Measurements from ENCODE around the gene COL4A1. TPM values are rescaled to one million over a fixed set of nuclear protein-coding genes. Genes with fewer than 3 reads are reported as not detected.
A peak's percentile ranks its signal among the peaks of the same experiment; 100 is the strongest.

Gene COL4A1
- total RNA-seq, 6 donors from 2014 or later, result 81.7 to 309 (median 167) TPM

GRCh38 chr13:110328573-110328972 is 21.6 kb upstream of the COL4A1 start:
- no peaks in the 10 kb centered on the region for H3K27me3 ChIP-seq
- ATAC-seq (ENCODE audit: low FRiP score in 2 of 2), result no peak
- 87 to 93% methylated on average over 9 to 10 of the region's 10 CpGs for WGBS, 2 donors
- H3K4me1 ChIP-seq, result peaks cover 14 to 39% (median 31%) of the 10 kb centered on the region in 4 donors
- TF ChIP-seq POLR2A (IDR thresholded peaks at IDR 0.05) (no peak), CTCF (IDR thresholded peaks at IDR 0.05) (no peak), POLR2AphosphoS5 (IDR thresholded peaks at IDR 0.05) (no peak), EP300 (IDR thresholded peaks at IDR 0.05) (no peak)
- H3K4me3 ChIP-seq, result no peak overlapping the region
- no peaks in the 10 kb centered on the region for H3K9me3 ChIP-seq
- peak overlapping the region in 1 of 4 donors; percentile 3 for H3K27ac ChIP-seq
- DNase-seq, result no peak
- H3K36me3 ChIP-seq, result peaks cover 0 to 6% (median 0%) of the 10 kb centered on the region in 4 donors

GRCh38 chr13:110327051-110327721 is 20.2 kb upstream of the COL4A1 start:
- Histone ChIP-seq H3K27me3 (no peaks in the 10 kb centered on the region), H3K36me3 (peaks cover 0 to 6% (median 0%) of the 10 kb centered on the region in 4 donors), H3K9me3 (no peaks in the 10 kb centered on the region), H3K4me3 (no peak overlapping the region), H3K4me1 (peaks cover 19 to 52% (median 37%) of the 10 kb centered on the region in 4 donors), H3K27ac (peak overlapping the region; percentile 32 to 72 (median 40))
- ATAC-seq (ENCODE audit: low FRiP score in 2 of 2) (no peak), DNase-seq (no peak)
- TF ChIP-seq POLR2AphosphoS5 (IDR thresholded peaks at IDR 0.05) (no peak), EP300 (IDR thresholded peaks at IDR 0.05) (no peak), POLR2A (IDR thresholded peaks at IDR 0.05) (no peak), CTCF (IDR thresholded peaks at IDR 0.05) (no peak)
- 36 to 47% methylated on average over 6 to 7 of the region's 7 CpGs for WGBS, 2 donors

GRCh38 chr13:110326263-110326904 is 19.4 kb upstream of the COL4A1 start:
- H3K4me3 ChIP-seq, result no peak overlapping the region
- ATAC-seq (ENCODE audit: low FRiP score in 2 of 2) (no peak), DNase-seq (no peak)
- WGBS, 2 donors, result 73 to 74% methylated on average over 8 to 12 of the region's 12 CpGs
- H3K27ac ChIP-seq, result peak overlapping the region; percentile 32 to 72 (median 40)
- peaks cover 19 to 57% (median 39%) of the 10 kb centered on the region in 4 donors for H3K4me1 ChIP-seq
- peaks cover 0 to 6% (median 0%) of the 10 kb centered on the region in 4 donors for H3K36me3 ChIP-seq
- no peaks in the 10 kb centered on the region for H3K9me3 ChIP-seq
- H3K27me3 ChIP-seq, result no peaks in the 10 kb centered on the region
- TF ChIP-seq POLR2A (IDR thresholded peaks at IDR 0.05) (no peak), CTCF (IDR thresholded peaks at IDR 0.05) (no peak), EP300 (IDR thresholded peaks at IDR 0.05) (no peak), POLR2AphosphoS5 (IDR thresholded peaks at IDR 0.05) (no peak)

- DNase-seq, result no peak
- H3K4me3 ChIP-seq, result no peak overlapping the region
- ATAC-seq (ENCODE audit: low FRiP score in 2 of 2), result no peak
- 61 to 68% methylated on average over 4 to 10 of the region's 10 CpGs for WGBS, 2 donors
- TF ChIP-seq CTCF (IDR thresholded peaks at IDR 0.05) (no peak), POLR2A (IDR thresholded peaks at IDR 0.05) (no peak), EP300 (IDR thresholded peaks at IDR 0.05) (no peak), POLR2AphosphoS5 (IDR thresholded peaks at IDR 0.05) (no peak)
- H3K27me3 ChIP-seq, result no peaks in the 10 kb centered on the region
- no peaks in the 10 kb centered on the region for H3K9me3 ChIP-seq
- H3K27ac ChIP-seq, result peak overlapping the region; percentile 15 to 72 (median 52)
- peaks cover 0 to 2% (median 0%) of the 10 kb centered on the region in 4 donors for H3K36me3 ChIP-seq
- peaks cover 21 to 64% (median 47%) of the 10 kb centered on the region in 4 donors for H3K4me1 ChIP-seq
Observed at GRCh38 chr13:110324026-110324749, 17.2 kb upstream of the COL4A1 start.

All from upper lobe of left lung (tissue), 6 donors.